Erythroblast (primary cell): ENCODE measurements around the gene NUP98.
"Not testable (repeated sequence)": the region's sequence is repeated elsewhere in the genome, so short reads cannot be mapped to it uniquely, and the experiment has no call there.

Experiments
- DNase-seq, 2 experiments: peaks; one replicate each; lab custom pipeline; 2025; lab: John Stamatoyannopoulos, UW
- GATA1 ChIP-seq: IDR thresholded peaks from 2 replicates; pipeline ENCODE4 v1.6.1; 2011; ENCODE audit warnings: low read depth, mild to moderate bottlenecking, control low read depth, low read length, moderate library complexity
- POLR2A ChIP-seq: IDR thresholded peaks from 2 replicates; pipeline ENCODE4 v1.6.1; 2011; ENCODE audit warnings: mild to moderate bottlenecking, low read length

The NUP98 gene

GRCh38 chr11:3669742-3670183 lies 127.6 kb downstream of the NUP98 start:
- no peak for DNase-seq
- TF ChIP-seq GATA1 (no peak), POLR2A (no peak)

- DNase-seq = no peak
- TF ChIP-seq GATA1 (no peak), POLR2A (no peak)
Observed at GRCh38 chr11:3669128-3669527, 128.2 kb downstream of the NUP98 start.

- DNase-seq = no peak
- TF ChIP-seq GATA1 = no peak
- TF ChIP-seq POLR2A = no peak
Observed at GRCh38 chr11:3667149-3668035, 130.0 kb downstream of the NUP98 start.

- TF ChIP-seq GATA1 = no peak
- TF ChIP-seq POLR2A = no peak
- DNase-seq = no peak
Observed at GRCh38 chr11:3666023-3666530, 131.3 kb downstream of the NUP98 start.

- TF ChIP-seq POLR2A (no peak), GATA1 (no peak)
- no peak for DNase-seq
Observed at GRCh38 chr11:3665336-3666022, 131.9 kb downstream of the NUP98 start.

GRCh38 chr11:3664032-3664630 lies 133.2 kb downstream of the NUP98 start:
- DNase-seq = no peak
- no peak for TF ChIP-seq GATA1
- TF ChIP-seq POLR2A = no peak

GRCh38 chr11:3662856-3663255 lies 134.5 kb downstream of the NUP98 start:
- DNase-seq = no peak
- TF ChIP-seq POLR2A (no peak), GATA1 (no peak)

- no peak for DNase-seq
- TF ChIP-seq POLR2A (no peak), GATA1 (no peak)
Observed at GRCh38 chr11:3660960-3661359, 136.4 kb downstream of the NUP98 start.

- DNase-seq = no peak
- TF ChIP-seq POLR2A (no peak), GATA1 (no peak)
Observed at GRCh38 chr11:3659595-3660515, 137.5 kb downstream of the NUP98 start.

- no peak for DNase-seq
- TF ChIP-seq POLR2A (no peak), GATA1 (no peak)
Observed at GRCh38 chr11:3658252-3658651, 139.1 kb downstream of the NUP98 start.

- DNase-seq = not testable (repeated sequence)
Observed at GRCh38 chr11:3657331-3657730, 140.0 kb downstream of the NUP98 start.

GRCh38 chr11:3655547-3655946 lies 141.8 kb downstream of the NUP98 start:
- TF ChIP-seq POLR2A (no peak), GATA1 (no peak)
- DNase-seq = no peak

GRCh38 chr11:3652514-3652913 lies 144.8 kb downstream of the NUP98 start:
- DNase-seq = not testable (repeated sequence)

- not testable (repeated sequence) for DNase-seq
Observed at GRCh38 chr11:3649374-3649773, 148.0 kb downstream of the NUP98 start.

GRCh38 chr11:3648843-3649242 lies 148.5 kb downstream of the NUP98 start:
- DNase-seq = not testable (repeated sequence)
